Ishikawa (cell line): ENCODE measurements around the gene ZNF618.

Experiments used
- CEBPB ChIP-seq: IDR thresholded peaks from 2 replicates; pipeline ENCODE4 v1.6.1; 2012
- CREB1 ChIP-seq: IDR thresholded peaks from 2 replicates; pipeline ENCODE4 v1.6.1; 2012; ENCODE audit warnings: low read depth
- EGR1 ChIP-seq: IDR thresholded peaks from 2 replicates; pipeline ENCODE4 v1.6.1; 2012
- EP300 ChIP-seq: IDR thresholded peaks from 2 replicates; pipeline ENCODE4 v1.6.1; 2012; ENCODE audit warnings: borderline replicate concordance
- FOXM1 ChIP-seq: IDR thresholded peaks from 2 replicates; pipeline ENCODE4 v1.6.1; 2012; ENCODE audit warnings: low read depth, borderline replicate concordance
- NFIC ChIP-seq: IDR thresholded peaks from 2 replicates; pipeline ENCODE4 v1.6.1; 2012
- RAD21 ChIP-seq: IDR thresholded peaks from 2 replicates; pipeline ENCODE4 v1.6.1; 2012; ENCODE audit warnings: low read depth
- TAF1 ChIP-seq: IDR thresholded peaks from 2 replicates; pipeline ENCODE4 v1.6.1; 2012; ENCODE audit warnings: low read depth, mild to moderate bottlenecking
- TCF12 ChIP-seq: IDR thresholded peaks from 2 replicates; pipeline ENCODE4 v1.6.1; 2012; ENCODE audit warnings: low read depth
- TEAD4 ChIP-seq: IDR thresholded peaks from 2 replicates; pipeline ENCODE4 v1.6.1; 2012
- YY1 ChIP-seq: IDR thresholded peaks from 2 replicates; pipeline ENCODE4 v1.6.1; 2012; ENCODE audit warnings: low read depth
- ZBTB7A ChIP-seq: IDR thresholded peaks from 2 replicates; pipeline ENCODE4 v1.6.1; 2012; ENCODE audit warnings: low read depth
- TF ChIP-seq, protein P1 (sequence below): IDR thresholded peaks from 2 replicates; pipeline ENCODE4 v1.6.1; 2012; ENCODE audit warnings: low read depth, mild to moderate bottlenecking
- TF ChIP-seq, protein P2 (sequence below): IDR thresholded peaks from 2 replicates; pipeline ENCODE4 v1.6.1; 2012
- TF ChIP-seq, protein P3 (sequence below): IDR thresholded peaks from 2 replicates; pipeline ENCODE4 v1.6.1; 2012

Gene ZNF618

DNA sequence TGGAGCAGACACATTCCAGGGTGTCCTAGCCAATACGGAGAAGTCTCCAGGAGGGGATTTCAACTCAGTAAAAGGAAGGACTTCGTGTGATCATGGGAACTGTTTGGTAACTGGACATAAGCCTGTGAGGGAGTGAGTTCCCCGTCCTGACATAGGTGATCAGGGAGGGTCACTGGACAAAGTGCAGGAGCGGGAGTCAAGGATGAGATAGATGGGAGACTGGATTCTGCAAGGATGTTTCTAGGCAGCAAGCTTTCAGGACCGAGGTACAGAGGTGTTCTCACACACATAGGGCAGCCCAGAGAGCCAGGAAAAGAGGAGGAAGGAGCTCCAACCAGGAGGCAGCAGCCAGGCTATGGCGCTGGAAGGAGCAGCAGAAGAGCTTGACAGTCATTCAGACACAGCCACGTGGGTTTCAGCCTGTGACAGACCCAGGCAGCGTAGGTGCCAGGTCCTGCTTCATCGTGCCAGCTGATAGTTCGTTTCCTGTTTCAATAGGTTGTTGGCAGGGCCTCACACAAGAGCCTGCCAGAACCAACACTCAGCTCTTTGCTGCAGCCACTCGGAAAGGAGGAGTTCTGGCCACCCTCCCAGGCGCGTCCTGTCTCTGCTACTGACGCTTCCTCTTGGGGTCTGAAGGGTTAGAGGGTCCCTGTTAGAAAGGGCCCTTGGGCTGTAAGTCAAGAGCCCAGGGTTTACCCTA lies 117.9 kb downstream of the ZNF618 start:
- TF ChIP-seq FOXM1 (no peak), TEAD4 (no peak), TCF12 (no peak), TAF1 (no peak), RAD21 (no peak), EP300 (no peak), EGR1 (no peak), NFIC (no peak), ZBTB7A (no peak), CREB1 (no peak), CEBPB (no peak), YY1 (no peak)
- TF ChIP-seq, protein P1, sequence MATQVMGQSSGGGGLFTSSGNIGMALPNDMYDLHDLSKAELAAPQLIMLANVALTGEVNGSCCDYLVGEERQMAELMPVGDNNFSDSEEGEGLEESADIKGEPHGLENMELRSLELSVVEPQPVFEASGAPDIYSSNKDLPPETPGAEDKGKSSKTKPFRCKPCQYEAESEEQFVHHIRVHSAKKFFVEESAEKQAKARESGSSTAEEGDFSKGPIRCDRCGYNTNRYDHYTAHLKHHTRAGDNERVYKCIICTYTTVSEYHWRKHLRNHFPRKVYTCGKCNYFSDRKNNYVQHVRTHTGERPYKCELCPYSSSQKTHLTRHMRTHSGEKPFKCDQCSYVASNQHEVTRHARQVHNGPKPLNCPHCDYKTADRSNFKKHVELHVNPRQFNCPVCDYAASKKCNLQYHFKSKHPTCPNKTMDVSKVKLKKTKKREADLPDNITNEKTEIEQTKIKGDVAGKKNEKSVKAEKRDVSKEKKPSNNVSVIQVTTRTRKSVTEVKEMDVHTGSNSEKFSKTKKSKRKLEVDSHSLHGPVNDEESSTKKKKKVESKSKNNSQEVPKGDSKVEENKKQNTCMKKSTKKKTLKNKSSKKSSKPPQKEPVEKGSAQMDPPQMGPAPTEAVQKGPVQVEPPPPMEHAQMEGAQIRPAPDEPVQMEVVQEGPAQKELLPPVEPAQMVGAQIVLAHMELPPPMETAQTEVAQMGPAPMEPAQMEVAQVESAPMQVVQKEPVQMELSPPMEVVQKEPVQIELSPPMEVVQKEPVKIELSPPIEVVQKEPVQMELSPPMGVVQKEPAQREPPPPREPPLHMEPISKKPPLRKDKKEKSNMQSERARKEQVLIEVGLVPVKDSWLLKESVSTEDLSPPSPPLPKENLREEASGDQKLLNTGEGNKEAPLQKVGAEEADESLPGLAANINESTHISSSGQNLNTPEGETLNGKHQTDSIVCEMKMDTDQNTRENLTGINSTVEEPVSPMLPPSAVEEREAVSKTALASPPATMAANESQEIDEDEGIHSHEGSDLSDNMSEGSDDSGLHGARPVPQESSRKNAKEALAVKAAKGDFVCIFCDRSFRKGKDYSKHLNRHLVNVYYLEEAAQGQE = no peak
- TF ChIP-seq, protein P2, sequence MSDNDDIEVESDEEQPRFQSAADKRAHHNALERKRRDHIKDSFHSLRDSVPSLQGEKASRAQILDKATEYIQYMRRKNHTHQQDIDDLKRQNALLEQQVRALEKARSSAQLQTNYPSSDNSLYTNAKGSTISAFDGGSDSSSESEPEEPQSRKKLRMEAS = no peak
- TF ChIP-seq, protein P3, sequence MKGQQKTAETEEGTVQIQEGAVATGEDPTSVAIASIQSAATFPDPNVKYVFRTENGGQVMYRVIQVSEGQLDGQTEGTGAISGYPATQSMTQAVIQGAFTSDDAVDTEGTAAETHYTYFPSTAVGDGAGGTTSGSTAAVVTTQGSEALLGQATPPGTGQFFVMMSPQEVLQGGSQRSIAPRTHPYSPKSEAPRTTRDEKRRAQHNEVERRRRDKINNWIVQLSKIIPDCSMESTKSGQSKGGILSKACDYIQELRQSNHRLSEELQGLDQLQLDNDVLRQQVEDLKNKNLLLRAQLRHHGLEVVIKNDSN = no peak

DNA sequence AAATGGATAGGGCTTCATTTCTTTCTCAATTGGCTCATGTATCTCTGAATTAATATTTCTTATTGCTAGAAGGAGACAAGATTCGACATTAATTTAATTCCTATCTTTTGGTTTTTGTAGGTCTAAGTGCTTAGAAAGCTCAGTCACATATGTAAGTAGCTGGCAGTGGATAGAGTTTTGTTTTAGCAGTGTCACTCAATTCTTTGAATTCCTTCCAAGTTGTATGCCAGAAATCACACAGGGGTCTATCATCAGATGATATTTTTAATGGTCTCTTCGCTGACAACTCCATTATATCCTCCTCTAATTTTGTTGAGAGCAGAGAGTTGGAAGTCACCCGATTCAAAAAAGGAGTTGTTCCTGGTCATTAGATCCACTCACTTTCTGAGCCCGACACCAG lies 119.3 kb downstream of the ZNF618 start:
- TF ChIP-seq CREB1 (no peak), ZBTB7A (no peak), CEBPB (no peak), RAD21 (no peak), TAF1 (no peak), FOXM1 (no peak), NFIC (no peak), EGR1 (no peak), YY1 (no peak), TEAD4 (no peak), EP300 (no peak), TCF12 (no peak)
- TF ChIP-seq, protein P2 = no peak
- TF ChIP-seq, protein P3 = no peak
- TF ChIP-seq, protein P1 = no peak

DNA sequence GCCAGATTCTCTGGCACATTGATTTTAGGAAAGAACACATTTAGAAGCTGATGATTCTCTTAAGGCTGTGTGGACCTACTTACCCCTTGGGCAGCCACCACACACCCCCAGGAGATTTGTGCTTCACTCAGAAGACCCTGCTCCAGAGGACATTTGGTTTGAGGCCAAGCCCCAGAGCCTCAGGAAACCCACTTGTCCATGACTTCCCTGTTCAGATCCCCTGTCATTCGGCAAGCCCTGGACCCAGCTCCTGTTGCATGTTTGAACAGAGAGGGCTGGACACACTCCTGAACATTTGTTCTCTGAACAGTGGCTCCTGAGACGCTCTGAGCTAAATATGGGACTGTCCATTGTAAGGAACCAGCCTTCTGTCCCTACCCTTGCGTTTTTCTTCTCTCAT lies 119.9 kb downstream of the ZNF618 start:
- TF ChIP-seq EGR1 (no peak), TEAD4 (no peak), FOXM1 (no peak), YY1 (no peak), CEBPB (no peak), CREB1 (no peak), ZBTB7A (no peak), TAF1 (no peak), RAD21 (no peak), NFIC (no peak), EP300 (no peak), TCF12 (no peak)
- TF ChIP-seq, protein P1 = no peak
- TF ChIP-seq, protein P2 = no peak
- TF ChIP-seq, protein P3 = no peak
